Gastroesophageal sphincter (tissue), 4 donors: ENCODE results near the gene NSMF. TPM values are rescaled to one million over a fixed set of nuclear protein-coding genes. Genes with fewer than 3 reads are reported as not detected.

Experiments
- ATAC-seq: fragments of 150-250 bp; one replicate; pipeline ENCODE4 v1.9.1; 2016; ENCODE audit warnings: mild to moderate bottlenecking, moderate library complexity
- H3K27ac ChIP-seq, 4 donors: fragments of 200-600 bp; sonication (generic) in 3 of 4; 1 replicate in 3 of 4; 2 replicates in 1 of 4; pipeline ENCODE4 v1.5.1; 2016 to 2019
- H3K27me3 ChIP-seq: fragments of 200-600 bp; sonication (generic); one replicate; pipeline ENCODE4 v1.5.1; 2019
- H3K36me3 ChIP-seq, 2 donors: fragments of 200-600 bp; sonication (generic); one replicate each; pipeline ENCODE4 v1.5.1; 2019; ENCODE audit warnings: control low read depth in 1 of 2
- H3K4me1 ChIP-seq, 3 donors: fragments of 200-600 bp; sonication (generic); 1 replicate in 2 of 3; 2 replicates in 1 of 3; pipeline ENCODE4 v1.5.1; 2016 to 2019; ENCODE audit warnings: control low read depth in 2 of 3
- H3K4me3 ChIP-seq, 2 donors: fragments of 200-600 bp; sonication (generic); one replicate each; pipeline ENCODE4 v1.5.1; 2019; ENCODE audit warnings: mild to moderate bottlenecking in 1 of 2, moderate library complexity in 1 of 2
- H3K9me3 ChIP-seq, 3 donors: fragments of 200-600 bp; sonication (generic); one replicate each; pipeline ENCODE4 v1.5.1; 2017 to 2019; ENCODE audit warnings: control low read depth in 2 of 3
- EP300 ChIP-seq: sonication (generic); formaldehyde crosslinking; IDR thresholded peaks from one replicate; pipeline ENCODE4 v1.6.1; 2017; ENCODE audit warnings: antibody characterized with exemption, mild to moderate bottlenecking
- POLR2A ChIP-seq, 2 donors: fragments of 450-650 bp; IDR thresholded peaks; one replicate each; pipeline ENCODE4 v1.6.1; 2017; ENCODE audit warnings: antibody characterized with exemption in 2 of 2, mild to moderate bottlenecking in 2 of 2, moderate library complexity in 1 of 2
- POLR2AphosphoS5 ChIP-seq: sonication (generic); formaldehyde crosslinking; IDR thresholded peaks from one replicate; pipeline ENCODE4 v1.6.1; 2017; ENCODE audit warnings: antibody characterized with exemption
- WGBS, 2 donors: methylation state at CpG; one replicate each; pipeline ENCODE4 v1.1.5; 2018; ENCODE audit warnings: low coverage in 1 of 2; 5-methylcytosine and 5-hydroxymethylcytosine counted together
- total RNA-seq, 4 donors: library from RNA; depleted of rRNA; stranded (reverse); fragments of >200 nt; gene quantifications; one replicate each; pipeline ENCODE4 v1.1.0, GENCODE V29; 2016
- TF ChIP-seq, protein P1 (sequence below), 4 experiments: fragments of 200-600 bp in 2 of 4; fragments of 450-650 bp in 2 of 4; sonication (generic) in 1 of 4; IDR thresholded peaks; one replicate each; pipeline ENCODE4 v1.5.1; 2017 to 2019; ENCODE audit warnings: antibody characterized with exemption in 4 of 4, mild to moderate bottlenecking in 2 of 4, moderate library complexity in 2 of 4

Gene NSMF
- total RNA-seq, 4 donors from 2014 or later = 38.1 to 63.5 (median 49.1) TPM

DNA sequence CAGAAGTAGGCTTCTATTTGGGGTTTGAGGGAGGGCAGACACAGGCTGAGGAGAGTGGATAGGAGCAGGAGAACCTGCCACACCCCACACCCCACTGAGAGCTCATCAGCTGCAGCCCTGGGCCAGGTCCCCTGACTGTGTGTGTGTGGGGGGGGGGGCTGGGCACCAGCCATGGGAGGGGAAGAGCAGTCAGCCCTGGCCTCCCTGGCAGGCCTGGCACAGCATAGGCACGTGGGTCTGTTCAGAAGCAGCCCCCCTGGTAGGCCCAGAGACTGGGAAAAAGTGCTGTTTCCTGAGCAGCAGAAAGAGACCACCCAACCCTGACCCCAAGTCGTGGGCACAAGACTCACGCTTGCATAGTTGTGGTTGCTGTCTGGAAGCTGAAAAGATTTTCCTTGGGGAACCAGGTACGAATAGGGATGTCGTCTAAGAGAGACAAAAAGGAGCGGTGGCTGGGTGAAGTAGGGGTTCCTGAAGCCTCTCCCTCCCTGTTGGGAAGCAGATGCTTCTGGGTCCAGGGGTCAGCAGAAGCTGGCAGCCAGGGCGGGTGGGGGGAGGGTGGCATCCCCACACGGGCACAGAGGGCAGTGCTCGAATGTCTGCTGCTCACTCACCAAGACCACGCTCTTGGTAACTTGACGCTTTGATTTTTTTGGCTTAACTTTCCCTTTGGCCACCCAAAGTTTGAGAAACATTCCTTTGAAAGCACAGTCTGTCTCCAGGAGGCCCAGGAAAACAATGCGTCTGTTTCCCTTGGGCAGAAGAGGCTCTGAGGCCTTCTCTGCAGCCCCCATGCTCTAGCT is 2.9 kb downstream of the NSMF start:
- Histone ChIP-seq H3K4me3 (no peak overlapping the region), H3K4me1 (peaks cover 0 to 76% (median 24%) of the 10 kb centered on the region in 3 donors), H3K9me3 (no peaks in the 10 kb centered on the region), H3K36me3 (peaks cover 0 to 41% of the 10 kb centered on the region in 2 donors), H3K27me3 (no peaks in the 10 kb centered on the region), H3K27ac (peak overlapping the region in 2 of 4 donors; percentile 62 to 80)
- TF ChIP-seq POLR2A (IDR thresholded peaks at IDR 0.05) = no peak
- TF ChIP-seq, protein P1, sequence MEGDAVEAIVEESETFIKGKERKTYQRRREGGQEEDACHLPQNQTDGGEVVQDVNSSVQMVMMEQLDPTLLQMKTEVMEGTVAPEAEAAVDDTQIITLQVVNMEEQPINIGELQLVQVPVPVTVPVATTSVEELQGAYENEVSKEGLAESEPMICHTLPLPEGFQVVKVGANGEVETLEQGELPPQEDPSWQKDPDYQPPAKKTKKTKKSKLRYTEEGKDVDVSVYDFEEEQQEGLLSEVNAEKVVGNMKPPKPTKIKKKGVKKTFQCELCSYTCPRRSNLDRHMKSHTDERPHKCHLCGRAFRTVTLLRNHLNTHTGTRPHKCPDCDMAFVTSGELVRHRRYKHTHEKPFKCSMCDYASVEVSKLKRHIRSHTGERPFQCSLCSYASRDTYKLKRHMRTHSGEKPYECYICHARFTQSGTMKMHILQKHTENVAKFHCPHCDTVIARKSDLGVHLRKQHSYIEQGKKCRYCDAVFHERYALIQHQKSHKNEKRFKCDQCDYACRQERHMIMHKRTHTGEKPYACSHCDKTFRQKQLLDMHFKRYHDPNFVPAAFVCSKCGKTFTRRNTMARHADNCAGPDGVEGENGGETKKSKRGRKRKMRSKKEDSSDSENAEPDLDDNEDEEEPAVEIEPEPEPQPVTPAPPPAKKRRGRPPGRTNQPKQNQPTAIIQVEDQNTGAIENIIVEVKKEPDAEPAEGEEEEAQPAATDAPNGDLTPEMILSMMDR (IDR thresholded peaks at IDR 0.05) = no peak
- no peak for TF ChIP-seq EP300
- no peak for TF ChIP-seq POLR2AphosphoS5
- WGBS, 2 donors = 76 to 98% methylated on average over 5 to 6 of the region's 12 CpGs
- ATAC-seq = no peak

- no peak overlapping the region for H3K4me3 ChIP-seq
- 100% methylated on average over 1 to 2 of the region's 18 CpGs for WGBS, 2 donors
- H3K9me3 ChIP-seq = no peaks in the 10 kb centered on the region
- peak overlapping the region in 2 of 4 donors; percentile 77 to 79 for H3K27ac ChIP-seq
- peaks cover 0 to 72% (median 24%) of the 10 kb centered on the region in 3 donors for H3K4me1 ChIP-seq
- peaks cover 0 to 41% of the 10 kb centered on the region in 2 donors for H3K36me3 ChIP-seq
- TF ChIP-seq EP300 = no peak
- TF ChIP-seq POLR2A (IDR thresholded peaks at IDR 0.05) = no peak
- TF ChIP-seq, protein P1 (IDR thresholded peaks at IDR 0.05) = no peak
- no peak for TF ChIP-seq POLR2AphosphoS5
- no peak for ATAC-seq
- no peaks in the 10 kb centered on the region for H3K27me3 ChIP-seq
These were observed 3.7 kb downstream of the NSMF start for GRCh38 chr9:137455359-137455991.

GRCh38 chr9:137454597-137455358 is 4.4 kb downstream of the NSMF start:
- Histone ChIP-seq H3K4me3 (peak overlapping the region; percentile 16 to 56), H3K27me3 (no peaks in the 10 kb centered on the region), H3K36me3 (peaks cover 0 to 45% of the 10 kb centered on the region in 2 donors), H3K27ac (peak overlapping the region in 3 of 4 donors; percentile 77 to 79 (median 79)), H3K9me3 (no peaks in the 10 kb centered on the region), H3K4me1 (peaks cover 0 to 65% (median 20%) of the 10 kb centered on the region in 3 donors)
- WGBS, 2 donors = 42% methylated on average over 4 of the region's 30 CpGs; no CpG with 5 or more reads in 1 of the 2 donors
- ATAC-seq = no peak
- TF ChIP-seq EP300 (no peak), POLR2AphosphoS5 (no peak), POLR2A (IDR thresholded peaks at IDR 0.05) (peak in 1 of 2 donors; percentile 12)
- TF ChIP-seq, protein P1 (IDR thresholded peaks at IDR 0.05) = no peak

GRCh38 chr9:137454145-137454596 is 5.0 kb downstream of the NSMF start:
- 0% methylated on average over 1 of the region's 24 CpGs; no CpG with 5 or more reads in 1 of the 2 donors for WGBS, 2 donors

More at GRCh38 chr9:137454145-137454596, 5.0 kb downstream of the NSMF start:
- peaks cover 0 to 59% (median 16%) of the 10 kb centered on the region in 3 donors for H3K4me1 ChIP-seq
- peak overlapping the region; percentile 16 to 56 for H3K4me3 ChIP-seq
- H3K36me3 ChIP-seq = peaks cover 0 to 51% of the 10 kb centered on the region in 2 donors
- peak; percentile 32 for ATAC-seq
- H3K9me3 ChIP-seq = no peaks in the 10 kb centered on the region
- TF ChIP-seq EP300 (no peak), POLR2A (IDR thresholded peaks at IDR 0.05) (peak in 1 of 2 donors; percentile 23)
- H3K27ac ChIP-seq = peak overlapping the region in 3 of 4 donors; percentile 77 to 79 (median 79)
- no peaks in the 10 kb centered on the region for H3K27me3 ChIP-seq
